ENCODE results near the gene NOX4.

- TF ChIP-seq TAF1 (IDR thresholded peaks at IDR 0.05; ENCODE audit: borderline replicate concordance, low read depth, low read length) (no peak), JUNB (IDR thresholded peaks at IDR 0.05) (no peak)
These were observed 38.6 kb upstream of the NOX4 start for GRCh38 chr11:89529626-89530380.

All from GM12878 (cell line).